ENCODE results near the gene PI16. TPM values are rescaled to one million over a fixed set of nuclear protein-coding genes. Genes with fewer than 3 reads are reported as not detected.
"Not testable (repeated sequence)": the region's sequence is repeated elsewhere in the genome, so short reads cannot be mapped to it uniquely, and the experiment has no call there.

PI16 gene
- polyA plus RNA-seq, 1 donor from 2014 or later = not detected

GRCh38 chr6:36938536-36938935 is 16.0 kb upstream of the PI16 start:
- no peak overlapping the region for H3K9ac ChIP-seq (ENCODE audit: low read length)
- H3K9me3 ChIP-seq (ENCODE audit: low read length) = no peaks in the 10 kb centered on the region
- no peaks in the 10 kb centered on the region for H3K9me2 ChIP-seq (ENCODE audit: insufficient read depth, low read length)
- H3K79me2 ChIP-seq (replicated peaks; ENCODE audit: insufficient read depth, low read length) = no peaks in the 10 kb centered on the region
- no peaks in the 10 kb centered on the region for H3F3A ChIP-seq (ENCODE audit: insufficient read depth, low read length, poor library complexity, severe bottlenecking)
- no peak overlapping the region for H3K4me3 ChIP-seq (ENCODE audit: low read length)
- no peak overlapping the region for H3K4me2 ChIP-seq (ENCODE audit: low read length)
- H2AFZ ChIP-seq (ENCODE audit: low read depth, low read length) = no peak overlapping the region
- H3K27me3 ChIP-seq (ENCODE audit: insufficient read depth, low read depth, low read length) = no peaks in the 10 kb centered on the region
- TF ChIP-seq, protein P1, sequence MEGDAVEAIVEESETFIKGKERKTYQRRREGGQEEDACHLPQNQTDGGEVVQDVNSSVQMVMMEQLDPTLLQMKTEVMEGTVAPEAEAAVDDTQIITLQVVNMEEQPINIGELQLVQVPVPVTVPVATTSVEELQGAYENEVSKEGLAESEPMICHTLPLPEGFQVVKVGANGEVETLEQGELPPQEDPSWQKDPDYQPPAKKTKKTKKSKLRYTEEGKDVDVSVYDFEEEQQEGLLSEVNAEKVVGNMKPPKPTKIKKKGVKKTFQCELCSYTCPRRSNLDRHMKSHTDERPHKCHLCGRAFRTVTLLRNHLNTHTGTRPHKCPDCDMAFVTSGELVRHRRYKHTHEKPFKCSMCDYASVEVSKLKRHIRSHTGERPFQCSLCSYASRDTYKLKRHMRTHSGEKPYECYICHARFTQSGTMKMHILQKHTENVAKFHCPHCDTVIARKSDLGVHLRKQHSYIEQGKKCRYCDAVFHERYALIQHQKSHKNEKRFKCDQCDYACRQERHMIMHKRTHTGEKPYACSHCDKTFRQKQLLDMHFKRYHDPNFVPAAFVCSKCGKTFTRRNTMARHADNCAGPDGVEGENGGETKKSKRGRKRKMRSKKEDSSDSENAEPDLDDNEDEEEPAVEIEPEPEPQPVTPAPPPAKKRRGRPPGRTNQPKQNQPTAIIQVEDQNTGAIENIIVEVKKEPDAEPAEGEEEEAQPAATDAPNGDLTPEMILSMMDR (IDR thresholded peaks at IDR 0.05; ENCODE audit: poor library complexity, severe bottlenecking) = no peak
- TF ChIP-seq SMC3 (conservative IDR thresholded peaks at IDR 0.05; ENCODE audit: poor library complexity) (no peak), REST (IDR thresholded peaks at IDR 0.05; ENCODE audit: borderline replicate concordance) (no peak), MXI1 (conservative IDR thresholded peaks at IDR 0.05; ENCODE audit: poor library complexity, severe bottlenecking) (no peak), RAD21 (conservative IDR thresholded peaks at IDR 0.05) (no peak), TAF1 (IDR thresholded peaks at IDR 0.05; ENCODE audit: low read depth) (no peak), EP300 (conservative IDR thresholded peaks at IDR 0.05; ENCODE audit: poor library complexity, severe bottlenecking) (no peak), EZH2 (IDR thresholded peaks at IDR 0.05; ENCODE audit: borderline replicate concordance, insufficient read depth, low read length, poor library complexity, severe bottlenecking) (no peak), POLR2AphosphoS5 (IDR thresholded peaks at IDR 0.05) (no peak)
- H4K20me1 ChIP-seq (ENCODE audit: insufficient read depth) = no peaks in the 10 kb centered on the region
- no peaks in the 10 kb centered on the region for H3K36me3 ChIP-seq (ENCODE audit: insufficient read depth, low read length)
- no peak overlapping the region for H3K27ac ChIP-seq (ENCODE audit: low read length)

DNA sequence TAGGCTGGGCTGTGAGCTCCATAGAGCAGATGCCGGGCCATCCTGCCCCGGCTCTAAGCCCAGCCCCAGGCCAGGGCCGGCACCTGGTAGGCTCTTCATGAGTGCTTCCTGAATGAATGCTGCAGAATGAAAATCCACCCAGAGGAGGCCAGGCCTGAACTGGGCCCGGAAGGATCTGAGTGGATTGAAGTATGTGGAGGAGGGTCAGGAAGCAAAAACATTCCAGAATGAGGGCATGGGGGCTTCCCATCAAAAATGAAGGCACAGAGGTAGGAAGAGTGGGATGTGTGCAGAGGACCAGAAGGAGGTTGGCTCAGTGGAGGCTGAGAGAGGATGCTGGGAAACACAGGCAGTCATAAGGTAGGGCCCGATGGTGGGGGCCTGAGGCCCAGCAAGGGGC is 15.5 kb upstream of the PI16 start:
- H3K9ac ChIP-seq (ENCODE audit: low read length); H4K20me1 ChIP-seq (ENCODE audit: insufficient read depth); H3K79me2 ChIP-seq (replicated peaks; ENCODE audit: insufficient read depth, low read length); H3K27ac ChIP-seq (ENCODE audit: low read length); H3K4me3 ChIP-seq (ENCODE audit: low read length); H2AFZ ChIP-seq (ENCODE audit: low read depth, low read length); H3K36me3 ChIP-seq (ENCODE audit: insufficient read depth, low read length); H3K27me3 ChIP-seq (ENCODE audit: insufficient read depth, low read depth, low read length); H3K4me2 ChIP-seq (ENCODE audit: low read length); H3K9me3 ChIP-seq (ENCODE audit: low read length); H3K9me2 ChIP-seq (ENCODE audit: insufficient read depth, low read length); H3F3A ChIP-seq (ENCODE audit: insufficient read depth, low read length, poor library complexity, severe bottlenecking): not testable (repeated sequence)

GRCh38 chr6:36940027-36940426 is 14.5 kb upstream of the PI16 start:
- Histone ChIP-seq H3K9ac (ENCODE audit: low read length) (no peak overlapping the region), H2AFZ (ENCODE audit: low read depth, low read length) (no peak overlapping the region), H3K36me3 (ENCODE audit: insufficient read depth, low read length) (no peaks in the 10 kb centered on the region), H3K27ac (ENCODE audit: low read length) (no peak overlapping the region), H3K4me2 (ENCODE audit: low read length) (no peak overlapping the region), H4K20me1 (ENCODE audit: insufficient read depth) (no peaks in the 10 kb centered on the region), H3K27me3 (ENCODE audit: insufficient read depth, low read depth, low read length) (no peaks in the 10 kb centered on the region), H3K9me3 (ENCODE audit: low read length) (no peaks in the 10 kb centered on the region), H3K4me3 (ENCODE audit: low read length) (no peak overlapping the region), H3K79me2 (replicated peaks; ENCODE audit: insufficient read depth, low read length) (no peaks in the 10 kb centered on the region), H3K9me2 (ENCODE audit: insufficient read depth, low read length) (no peaks in the 10 kb centered on the region), H3F3A (ENCODE audit: insufficient read depth, low read length, poor library complexity, severe bottlenecking) (no peaks in the 10 kb centered on the region)
- TF ChIP-seq SMC3 (conservative IDR thresholded peaks at IDR 0.05; ENCODE audit: poor library complexity) = no peak
- no peak for TF ChIP-seq EP300 (conservative IDR thresholded peaks at IDR 0.05; ENCODE audit: poor library complexity, severe bottlenecking)
- no peak for TF ChIP-seq TAF1 (IDR thresholded peaks at IDR 0.05; ENCODE audit: low read depth)
- TF ChIP-seq EZH2 (IDR thresholded peaks at IDR 0.05; ENCODE audit: borderline replicate concordance, insufficient read depth, low read length, poor library complexity, severe bottlenecking) = no peak
- TF ChIP-seq MXI1 (conservative IDR thresholded peaks at IDR 0.05; ENCODE audit: poor library complexity, severe bottlenecking) = no peak
- TF ChIP-seq, protein P1 (IDR thresholded peaks at IDR 0.05; ENCODE audit: poor library complexity, severe bottlenecking) = no peak
- TF ChIP-seq RAD21 (conservative IDR thresholded peaks at IDR 0.05) = no peak
- TF ChIP-seq REST (IDR thresholded peaks at IDR 0.05; ENCODE audit: borderline replicate concordance) = no peak
- TF ChIP-seq POLR2AphosphoS5 (IDR thresholded peaks at IDR 0.05) = no peak

All from neural cell (in vitro differentiated cells).